DOHH2 (cell line): ENCODE data around the gene KDM8.

Experiments
- H3F3A ChIP-seq: fragments of 200-600 bp; sonication (generic), shearing (Covaris generic); 2 replicates; pipeline ENCODE4 v1.6.0; 2016; ENCODE audit warnings: antibody characterized with exemption, mild to moderate bottlenecking; ENCODE audit not compliant: control insufficient read depth, insufficient read depth
- H3K27ac ChIP-seq: fragments of 200-600 bp; sonication (generic); 2 replicates; pipeline ENCODE4 v1.5.1; 2014; ENCODE audit warnings: low read depth, mild to moderate bottlenecking, low read length, moderate library complexity
- H3K27me3 ChIP-seq: fragments of 200-600 bp; sonication (generic); 2 replicates; pipeline ENCODE4 v1.6.1; 2014; ENCODE audit warnings: mild to moderate bottlenecking, low read length, mixed read lengths; ENCODE audit not compliant: control insufficient read depth
- H3K36me3 ChIP-seq: fragments of 200-600 bp; sonication (generic); 2 replicates; pipeline ENCODE4 v1.6.1; 2014; ENCODE audit warnings: mild to moderate bottlenecking, low read length, moderate library complexity, mixed read lengths; ENCODE audit not compliant: control insufficient read depth
- H3K4me1 ChIP-seq: fragments of 200-600 bp; sonication (generic); 2 replicates; pipeline ENCODE4 v1.6.1; 2014; ENCODE audit warnings: mild to moderate bottlenecking, low read length, mixed read lengths; ENCODE audit not compliant: control insufficient read depth
- H3K4me2 ChIP-seq: fragments of 200-600 bp; sonication (generic); 2 replicates; pipeline ENCODE4 v1.6.0; 2014; ENCODE audit warnings: mild to moderate bottlenecking, low read length, moderate library complexity
- H3K4me3 ChIP-seq: fragments of 200-600 bp; sonication (generic); 2 replicates; pipeline ENCODE4 v1.5.1; 2014; ENCODE audit warnings: mild to moderate bottlenecking, low read length, mixed read lengths
- H3K79me2 ChIP-seq: fragments of 200-600 bp; sonication (generic); 2 replicates; pipeline ENCODE4 v1.6.1; 2014; ENCODE audit warnings: mild to moderate bottlenecking, low read length, mixed read lengths; ENCODE audit not compliant: control insufficient read depth
- H3K9me2 ChIP-seq: fragments of 200-600 bp; sonication (generic); replicated peaks from 2 replicates; pipeline ENCODE4 v1.6.1; 2014; ENCODE audit warnings: mild to moderate bottlenecking, low read length, mixed read lengths; ENCODE audit not compliant: control insufficient read depth
- H3K9me3 ChIP-seq: fragments of 200-600 bp; sonication (generic); 2 replicates; pipeline ENCODE4 v1.6.1; 2014; ENCODE audit warnings: antibody characterized with exemption, low read length, mixed read lengths; ENCODE audit not compliant: control insufficient read depth, insufficient read depth
- H4K20me1 ChIP-seq: fragments of 200-600 bp; sonication (generic); 2 replicates; pipeline ENCODE4 v1.6.0; 2014; ENCODE audit warnings: low read depth, mild to moderate bottlenecking, antibody characterized with exemption, low read length, moderate library complexity; ENCODE audit not compliant: control insufficient read depth, insufficient read depth
- EZH2phosphoT487 ChIP-seq: fragments of 200-600 bp; sonication (generic); IDR thresholded peaks from 2 replicates; pipeline ENCODE4 v1.6.1; 2017; ENCODE audit warnings: borderline replicate concordance, mild to moderate bottlenecking, antibody characterized with exemption, low read length, moderate library complexity, mixed read lengths
- TF ChIP-seq, protein P1 (sequence below): fragments of 200-600 bp; sonication (generic); IDR thresholded peaks from one replicate; pipeline ENCODE4 v1.5.1; 2014; ENCODE audit warnings: antibody characterized with exemption, mild to moderate bottlenecking, low read depth, low read length; ENCODE audit not compliant: poor library complexity, severe bottlenecking

Gene KDM8

GRCh38 chr16:27168790-27169189 lies 34.5 kb upstream of the KDM8 start:
- no peak for TF ChIP-seq EZH2phosphoT487
- TF ChIP-seq, protein P1, sequence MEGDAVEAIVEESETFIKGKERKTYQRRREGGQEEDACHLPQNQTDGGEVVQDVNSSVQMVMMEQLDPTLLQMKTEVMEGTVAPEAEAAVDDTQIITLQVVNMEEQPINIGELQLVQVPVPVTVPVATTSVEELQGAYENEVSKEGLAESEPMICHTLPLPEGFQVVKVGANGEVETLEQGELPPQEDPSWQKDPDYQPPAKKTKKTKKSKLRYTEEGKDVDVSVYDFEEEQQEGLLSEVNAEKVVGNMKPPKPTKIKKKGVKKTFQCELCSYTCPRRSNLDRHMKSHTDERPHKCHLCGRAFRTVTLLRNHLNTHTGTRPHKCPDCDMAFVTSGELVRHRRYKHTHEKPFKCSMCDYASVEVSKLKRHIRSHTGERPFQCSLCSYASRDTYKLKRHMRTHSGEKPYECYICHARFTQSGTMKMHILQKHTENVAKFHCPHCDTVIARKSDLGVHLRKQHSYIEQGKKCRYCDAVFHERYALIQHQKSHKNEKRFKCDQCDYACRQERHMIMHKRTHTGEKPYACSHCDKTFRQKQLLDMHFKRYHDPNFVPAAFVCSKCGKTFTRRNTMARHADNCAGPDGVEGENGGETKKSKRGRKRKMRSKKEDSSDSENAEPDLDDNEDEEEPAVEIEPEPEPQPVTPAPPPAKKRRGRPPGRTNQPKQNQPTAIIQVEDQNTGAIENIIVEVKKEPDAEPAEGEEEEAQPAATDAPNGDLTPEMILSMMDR, result no peak
- Histone ChIP-seq H3K79me2 (no peaks in the 10 kb centered on the region), H3K27me3 (no peaks in the 10 kb centered on the region), H3K9me2 (no peaks in the 10 kb centered on the region), H3K4me1 (peaks cover 21% of the 10 kb centered on the region), H3K4me3 (no peak overlapping the region), H3F3A (0 out of 2 replicates have a peak, but pooled peaks cover under 1% of the 10 kb centered on the region), H4K20me1 (no peaks in the 10 kb centered on the region), H3K4me2 (no peak overlapping the region), H3K27ac (no peak overlapping the region), H3K36me3 (no peaks in the 10 kb centered on the region), H3K9me3 (peaks cover 4% of the 10 kb centered on the region; the same call in 1 of the 2 replicates)

DNA sequence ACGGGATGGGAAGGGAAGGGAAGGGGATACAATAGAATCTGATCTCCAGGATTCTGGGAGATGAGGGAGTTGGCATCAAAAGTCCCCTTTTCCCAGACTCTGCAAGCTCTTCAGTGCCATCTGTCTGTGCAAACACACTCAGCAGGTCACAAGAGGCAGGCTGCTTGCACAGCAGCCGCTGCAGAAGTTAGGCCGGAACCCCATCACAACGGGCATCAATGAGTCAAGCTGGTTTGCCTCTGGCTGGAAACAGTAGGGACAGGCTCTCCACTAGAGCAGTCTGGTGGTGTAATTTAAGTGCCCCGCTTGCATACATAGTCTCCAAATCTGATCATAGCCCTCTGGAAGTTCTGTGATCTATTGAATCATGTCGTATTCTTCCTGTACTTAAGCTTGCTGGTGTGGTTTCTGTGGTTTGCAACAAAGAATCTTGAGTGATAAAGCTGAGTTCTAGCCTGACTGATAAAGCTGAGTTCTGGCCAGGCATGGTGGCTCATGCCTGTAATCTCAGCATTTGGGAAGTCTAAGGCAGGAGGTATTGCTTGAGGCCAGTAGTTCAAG lies 33.7 kb upstream of the KDM8 start:
- Histone ChIP-seq H3K27ac (no peak overlapping the region), H3K9me3 (peaks cover 4% of the 10 kb centered on the region; the same call in 1 of the 2 replicates), H3F3A (0 out of 2 replicates have a peak, but pooled peaks cover 2% of the 10 kb centered on the region), H3K4me3 (no peak overlapping the region), H4K20me1 (no peaks in the 10 kb centered on the region), H3K79me2 (no peaks in the 10 kb centered on the region), H3K4me2 (no peak overlapping the region), H3K9me2 (no peaks in the 10 kb centered on the region), H3K27me3 (no peaks in the 10 kb centered on the region), H3K4me1 (peaks cover 29% of the 10 kb centered on the region), H3K36me3 (no peaks in the 10 kb centered on the region)
- no peak for TF ChIP-seq EZH2phosphoT487
- TF ChIP-seq, protein P1, result peak; percentile 37

DNA sequence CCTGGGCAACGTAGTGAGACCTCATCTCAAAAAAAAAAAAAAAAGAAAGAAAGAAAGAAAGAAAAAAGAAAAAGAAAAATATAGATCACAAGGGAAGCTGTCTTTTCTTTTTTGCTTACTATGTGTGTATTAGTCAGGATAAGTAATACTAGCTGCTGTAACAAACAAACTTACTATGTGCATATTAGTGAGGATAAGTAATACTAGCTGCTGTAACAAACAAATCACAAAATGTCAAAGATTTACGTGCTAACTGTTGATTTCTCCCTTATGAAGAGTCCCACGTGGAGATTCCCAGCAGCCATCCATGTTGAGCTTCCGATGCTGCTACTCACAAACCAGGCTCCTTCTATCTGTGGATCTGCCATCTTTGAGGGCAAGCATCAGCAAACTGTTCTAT lies 31.7 kb upstream of the KDM8 start:
- no peak overlapping the region for H3K4me2 ChIP-seq
- 0 out of 2 replicates have a peak, but pooled peaks cover 2% of the 10 kb centered on the region for H3F3A ChIP-seq
- no peaks in the 10 kb centered on the region for H3K79me2 ChIP-seq
- H3K4me1 ChIP-seq, result peaks cover 43% of the 10 kb centered on the region
- no peaks in the 10 kb centered on the region for H3K36me3 ChIP-seq
- no peak for TF ChIP-seq EZH2phosphoT487
- TF ChIP-seq, protein P1, result no peak
- H3K27ac ChIP-seq, result no peak overlapping the region
- H3K9me3 ChIP-seq, result peaks cover 4% of the 10 kb centered on the region; the same call in 1 of the 2 replicates
- no peaks in the 10 kb centered on the region for H3K27me3 ChIP-seq
- H4K20me1 ChIP-seq, result no peaks in the 10 kb centered on the region
- H3K4me3 ChIP-seq, result no peak overlapping the region
- no peaks in the 10 kb centered on the region for H3K9me2 ChIP-seq
